Neural cell (in vitro differentiated cells): ENCODE results near the gene RASL10A.

Experiments used
- MXI1 ChIP-seq: fragments of 450-650 bp; conservative IDR thresholded peaks from 2 replicates; pipeline ENCODE4 v1.6.1; 2014; ENCODE audit warnings: antibody characterized with exemption, mild to moderate bottlenecking; ENCODE audit not compliant: poor library complexity, severe bottlenecking
- REST ChIP-seq: IDR thresholded peaks from 2 replicates; pipeline ENCODE4 v1.6.1; 2012; ENCODE audit warnings: borderline replicate concordance
- TF ChIP-seq, protein P1 (sequence below): fragments of 450-650 bp; IDR thresholded peaks from 2 replicates; pipeline ENCODE4 v1.5.1; 2014; ENCODE audit warnings: antibody characterized with exemption, mild to moderate bottlenecking, moderate library complexity; ENCODE audit not compliant: poor library complexity, severe bottlenecking

DNA sequence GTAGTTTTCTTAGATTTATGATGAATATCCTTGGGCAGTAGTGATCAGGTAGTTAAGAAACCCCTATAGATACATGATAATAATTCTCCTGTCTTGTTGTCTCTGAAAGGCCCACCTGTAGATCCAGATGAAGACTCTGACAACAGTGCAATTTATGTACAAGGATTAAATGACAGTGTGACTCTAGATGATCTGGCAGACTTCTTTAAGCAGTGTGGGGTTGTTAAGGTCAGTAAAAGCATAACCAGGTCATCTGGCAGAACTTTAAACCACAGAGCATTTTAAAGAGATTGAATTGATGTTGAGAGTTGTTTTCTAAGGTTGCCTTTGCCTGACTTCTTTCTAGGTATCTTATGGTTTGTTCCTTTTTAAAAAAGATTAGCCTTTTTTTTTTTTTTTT lies 23.1 kb downstream of the RASL10A start:
- TF ChIP-seq, protein P1, sequence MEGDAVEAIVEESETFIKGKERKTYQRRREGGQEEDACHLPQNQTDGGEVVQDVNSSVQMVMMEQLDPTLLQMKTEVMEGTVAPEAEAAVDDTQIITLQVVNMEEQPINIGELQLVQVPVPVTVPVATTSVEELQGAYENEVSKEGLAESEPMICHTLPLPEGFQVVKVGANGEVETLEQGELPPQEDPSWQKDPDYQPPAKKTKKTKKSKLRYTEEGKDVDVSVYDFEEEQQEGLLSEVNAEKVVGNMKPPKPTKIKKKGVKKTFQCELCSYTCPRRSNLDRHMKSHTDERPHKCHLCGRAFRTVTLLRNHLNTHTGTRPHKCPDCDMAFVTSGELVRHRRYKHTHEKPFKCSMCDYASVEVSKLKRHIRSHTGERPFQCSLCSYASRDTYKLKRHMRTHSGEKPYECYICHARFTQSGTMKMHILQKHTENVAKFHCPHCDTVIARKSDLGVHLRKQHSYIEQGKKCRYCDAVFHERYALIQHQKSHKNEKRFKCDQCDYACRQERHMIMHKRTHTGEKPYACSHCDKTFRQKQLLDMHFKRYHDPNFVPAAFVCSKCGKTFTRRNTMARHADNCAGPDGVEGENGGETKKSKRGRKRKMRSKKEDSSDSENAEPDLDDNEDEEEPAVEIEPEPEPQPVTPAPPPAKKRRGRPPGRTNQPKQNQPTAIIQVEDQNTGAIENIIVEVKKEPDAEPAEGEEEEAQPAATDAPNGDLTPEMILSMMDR, result no peak
- TF ChIP-seq MXI1 (no peak), REST (no peak)
